Measurements from ENCODE around the gene TMED1. TPM values are rescaled to one million over a fixed set of nuclear protein-coding genes. Genes with fewer than 3 reads are reported as not detected.

Gene TMED1
- total RNA-seq, 1 experiment from 2014 or later, result 32.3 TPM

- Histone ChIP-seq H3K4ac (ENCODE audit: low read depth, low read length) (no peak overlapping the region), H3K9ac (ENCODE audit: extremely low read depth, insufficient read length, low read length) (no peak overlapping the region), H3K23ac (ENCODE audit: insufficient read length, low read depth, low read length) (no peak overlapping the region), H4K5ac (ENCODE audit: insufficient read length, low read depth, low read length) (no peak overlapping the region), H3K27me3 (ENCODE audit: insufficient read depth, low read length) (no peaks in the 10 kb centered on the region), H2BK20ac (ENCODE audit: low read depth, low read length, poor library complexity, severe bottlenecking) (no peak overlapping the region), H3K23me2 (ENCODE audit: insufficient read length, low read depth, low read length, poor library complexity, severe bottlenecking) (no peaks in the 10 kb centered on the region), H4K91ac (ENCODE audit: insufficient read length, low read depth, low read length) (no peak overlapping the region), H2BK120ac (ENCODE audit: low read depth, low read length, poor library complexity, severe bottlenecking) (no peak overlapping the region), H4K8ac (replicated peaks; ENCODE audit: insufficient read length, low read depth, low read length) (no peak overlapping the region), H3K14ac (ENCODE audit: insufficient read depth, low read length) (no peak overlapping the region), H2AFZ (ENCODE audit: low read length) (no peak overlapping the region), H3T11ph (ENCODE audit: low read length) (no peak overlapping the region), H3K27ac (ENCODE audit: insufficient read length, low read depth, low read length) (no peak overlapping the region), H3K56ac (ENCODE audit: insufficient read length, low read depth, low read length) (no peak overlapping the region), H3K4me1 (ENCODE audit: insufficient read depth, low read length) (no peaks in the 10 kb centered on the region), H3K79me2 (ENCODE audit: insufficient read depth, low read length) (no peaks in the 10 kb centered on the region), H2BK15ac (ENCODE audit: low read depth, low read length) (no peak overlapping the region), H2AK5ac (ENCODE audit: insufficient read length, low read length) (no peak overlapping the region), H3K9me3 (ENCODE audit: control insufficient read depth, low read depth, low read length) (no peaks in the 10 kb centered on the region), H3K4me2 (ENCODE audit: insufficient read depth, insufficient read length, low read length) (no peak overlapping the region), H3K18ac (ENCODE audit: insufficient read length, low read depth, low read length) (no peak overlapping the region), H3K79me1 (ENCODE audit: insufficient read depth, low read depth, low read length, poor library complexity, severe bottlenecking) (no peaks in the 10 kb centered on the region), H2BK5ac (ENCODE audit: insufficient read length, low read length) (no peak overlapping the region), H2BK12ac (ENCODE audit: insufficient read length, low read depth, low read length) (no peak overlapping the region), H4K20me1 (ENCODE audit: control insufficient read depth, insufficient read depth, insufficient read length) (no peaks in the 10 kb centered on the region)
- WGBS (ENCODE audit: extremely low coverage, insufficient read length, low lambda C conversion rate), result no CpG with 5 or more reads among the region's 10 CpGs
- peaks cover 15 to 42% (median 42%) of the 10 kb centered on the region in 3 experiments for H3K36me3 Mint-ChIP-seq (ENCODE audit: insufficient read depth in 1 of 3, low read depth in 3 of 3)
- H3K4me1 Mint-ChIP-seq, result no peaks in the 10 kb centered on the region
- TF ChIP-seq, protein P1, sequence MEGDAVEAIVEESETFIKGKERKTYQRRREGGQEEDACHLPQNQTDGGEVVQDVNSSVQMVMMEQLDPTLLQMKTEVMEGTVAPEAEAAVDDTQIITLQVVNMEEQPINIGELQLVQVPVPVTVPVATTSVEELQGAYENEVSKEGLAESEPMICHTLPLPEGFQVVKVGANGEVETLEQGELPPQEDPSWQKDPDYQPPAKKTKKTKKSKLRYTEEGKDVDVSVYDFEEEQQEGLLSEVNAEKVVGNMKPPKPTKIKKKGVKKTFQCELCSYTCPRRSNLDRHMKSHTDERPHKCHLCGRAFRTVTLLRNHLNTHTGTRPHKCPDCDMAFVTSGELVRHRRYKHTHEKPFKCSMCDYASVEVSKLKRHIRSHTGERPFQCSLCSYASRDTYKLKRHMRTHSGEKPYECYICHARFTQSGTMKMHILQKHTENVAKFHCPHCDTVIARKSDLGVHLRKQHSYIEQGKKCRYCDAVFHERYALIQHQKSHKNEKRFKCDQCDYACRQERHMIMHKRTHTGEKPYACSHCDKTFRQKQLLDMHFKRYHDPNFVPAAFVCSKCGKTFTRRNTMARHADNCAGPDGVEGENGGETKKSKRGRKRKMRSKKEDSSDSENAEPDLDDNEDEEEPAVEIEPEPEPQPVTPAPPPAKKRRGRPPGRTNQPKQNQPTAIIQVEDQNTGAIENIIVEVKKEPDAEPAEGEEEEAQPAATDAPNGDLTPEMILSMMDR (conservative IDR thresholded peaks at IDR 0.05), result no peak
- DNase-seq, result no peak
- H3K9me3 Mint-ChIP-seq, result no peaks in the 10 kb centered on the region
- H3K27me3 Mint-ChIP-seq (ENCODE audit: low read depth), result no peaks in the 10 kb centered on the region; the same call in 1 of the 2 replicates
- H3K4me3 Mint-ChIP-seq, result no peak overlapping the region
- peak overlapping the region in 1 of 3 experiments; percentile 48; a peak in 1 of 7 replicates for H3K27ac Mint-ChIP-seq
Observed at GRCh38 chr19:10808937-10809649, 26.9 kb downstream of the TMED1 start.

Measured in H9 (cell line).